ENCODE results near the gene RBM45. TPM values are rescaled to one million over a fixed set of nuclear protein-coding genes. Genes with fewer than 3 reads are reported as not detected.
A peak's percentile ranks its signal among the peaks of the same experiment; 100 is the strongest.
"Not testable (repeated sequence)": the region's sequence is repeated elsewhere in the genome, so short reads cannot be mapped to it uniquely, and the experiment has no call there.

Gene RBM45, protein sequence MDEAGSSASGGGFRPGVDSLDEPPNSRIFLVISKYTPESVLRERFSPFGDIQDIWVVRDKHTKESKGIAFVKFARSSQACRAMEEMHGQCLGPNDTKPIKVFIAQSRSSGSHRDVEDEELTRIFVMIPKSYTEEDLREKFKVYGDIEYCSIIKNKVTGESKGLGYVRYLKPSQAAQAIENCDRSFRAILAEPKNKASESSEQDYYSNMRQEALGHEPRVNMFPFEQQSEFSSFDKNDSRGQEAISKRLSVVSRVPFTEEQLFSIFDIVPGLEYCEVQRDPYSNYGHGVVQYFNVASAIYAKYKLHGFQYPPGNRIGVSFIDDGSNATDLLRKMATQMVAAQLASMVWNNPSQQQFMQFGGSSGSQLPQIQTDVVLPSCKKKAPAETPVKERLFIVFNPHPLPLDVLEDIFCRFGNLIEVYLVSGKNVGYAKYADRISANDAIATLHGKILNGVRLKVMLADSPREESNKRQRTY
- 11.3 TPM for total RNA-seq

GRCh38 chr2:178112202-178113152, at the start of gene RBM45:
TSS of gene RBM45 (plus strand) at chr2:178112437. CDS start at chr2:178112547, 110 bp downstream.
- DNase-seq: peak; percentile 77

DNA sequence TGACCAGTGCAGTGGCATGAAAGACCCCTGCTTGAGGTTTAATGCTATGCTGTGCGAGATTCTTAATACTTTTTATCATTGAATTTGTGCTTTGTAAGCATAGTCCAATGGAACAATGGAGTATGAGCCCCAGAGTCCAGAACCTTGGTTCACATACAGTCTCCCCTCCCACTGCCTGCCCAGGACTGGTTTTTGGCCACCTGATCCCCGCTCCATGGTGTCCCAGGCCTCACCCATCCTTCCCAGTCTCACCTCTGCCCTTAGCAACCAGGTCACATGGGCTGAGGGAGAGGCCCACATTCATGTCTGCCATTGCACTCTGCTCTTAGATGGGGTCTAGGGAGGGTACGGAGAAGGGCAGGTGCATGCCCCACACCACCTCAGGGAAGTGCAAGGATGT, 45.9 kb upstream of the RBM45 start:
- no peak for DNase-seq

GRCh38 chr2:178066890-178067669, 45.2 kb upstream of the RBM45 start:
- no peak for DNase-seq

DNA sequence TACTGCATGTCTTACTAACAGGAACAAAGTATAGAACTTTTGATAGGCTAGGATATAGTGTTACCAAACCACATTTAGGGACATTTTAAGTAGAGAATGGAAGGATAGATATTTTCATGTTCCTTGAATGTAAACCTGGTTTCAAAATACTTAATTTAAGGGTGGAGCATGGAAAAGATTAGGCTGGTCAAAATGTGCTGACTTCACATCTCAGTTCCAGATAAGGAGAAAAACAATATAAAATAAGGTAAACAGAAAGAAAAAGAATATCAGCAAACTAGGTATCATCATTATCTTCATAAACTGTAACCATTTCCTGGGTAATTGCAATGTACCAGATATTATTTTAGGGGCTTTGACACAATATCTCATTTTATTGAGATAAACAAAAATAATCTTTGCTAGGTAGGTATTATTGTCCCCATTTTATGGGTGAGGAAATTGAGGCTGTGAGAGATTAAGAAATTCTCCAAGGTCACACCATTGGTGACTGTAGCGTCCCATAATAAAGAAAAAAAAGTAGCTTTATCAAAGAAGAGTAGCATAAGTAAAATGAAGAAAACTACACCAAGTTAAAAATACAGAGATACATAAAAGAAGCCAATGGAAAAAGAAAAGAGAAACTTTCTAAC, 43.3 kb upstream of the RBM45 start:
- DNase-seq: no peak

- no peak for DNase-seq
Measured at GRCh38 chr2:178069551-178069950, 42.7 kb upstream of the RBM45 start.

DNA sequence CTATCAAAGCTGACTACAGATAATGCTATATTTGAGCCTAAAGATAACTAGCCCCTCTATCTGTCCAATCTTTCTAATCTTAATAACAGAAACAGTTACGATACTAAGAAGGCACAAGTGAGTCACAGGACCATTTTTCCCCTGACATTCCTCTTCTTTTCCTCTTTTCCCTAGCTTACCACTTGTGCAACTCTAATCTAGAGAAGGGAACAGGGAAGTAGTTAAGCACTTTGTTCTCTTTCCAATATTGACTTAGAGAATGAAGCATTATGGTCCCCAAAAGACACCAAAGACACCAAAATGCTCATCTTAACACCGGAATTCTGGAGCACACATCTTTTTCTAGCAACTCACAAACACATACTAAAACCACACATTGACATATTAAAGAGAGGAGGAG, 41.4 kb upstream of the RBM45 start:
- no peak for DNase-seq

- DNase-seq: no peak
Measured at GRCh38 chr2:178072000-178072382, 40.2 kb upstream of the RBM45 start.

GRCh38 chr2:178072383-178073301, 39.6 kb upstream of the RBM45 start, which contains the start of gene PDE11A:
TSS of gene PDE11A (minus strand) at chr2:178072777. CDS start at chr2:178072437, 340 bp downstream.
- DNase-seq: no peak

DNA sequence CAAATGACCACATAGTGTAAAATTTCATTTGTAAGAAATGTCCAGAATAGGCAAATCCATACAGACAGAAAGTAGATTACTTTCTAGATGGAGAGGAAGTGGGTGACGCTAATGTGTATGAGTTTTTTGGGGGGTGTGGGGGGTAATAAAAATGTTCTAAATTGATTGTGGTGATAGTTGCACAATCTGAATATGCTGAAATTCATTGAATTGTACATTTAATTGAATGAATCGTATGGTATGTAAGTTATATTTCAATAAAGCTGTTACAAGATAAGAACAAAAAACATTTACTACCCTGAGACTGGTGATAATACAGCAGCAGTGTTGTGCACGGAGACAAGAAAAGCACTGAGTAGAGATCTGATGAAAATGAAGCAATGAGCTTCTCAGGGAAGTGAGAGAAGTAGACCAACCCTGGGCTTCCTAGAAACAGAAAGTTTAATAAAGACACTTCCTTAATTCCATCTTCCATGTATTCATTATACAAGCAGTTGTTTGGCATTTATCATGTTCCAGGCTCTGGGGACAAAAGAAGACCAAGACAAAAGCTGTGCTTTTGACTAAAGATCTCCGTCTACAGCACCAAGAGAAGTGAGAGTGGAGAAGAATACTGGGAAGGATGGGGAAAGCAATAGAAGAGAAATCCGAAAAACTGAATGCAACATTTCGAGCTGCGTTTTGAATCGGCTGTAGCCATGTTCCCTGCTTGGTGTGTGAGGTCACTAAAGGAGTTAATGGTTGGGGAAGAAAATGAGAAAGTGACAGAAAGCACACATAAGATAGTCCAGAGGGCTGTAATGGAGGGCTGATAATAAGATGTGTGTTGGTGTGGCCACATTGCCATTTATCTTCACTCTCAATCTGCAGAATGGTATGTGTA, 37.9 kb upstream of the RBM45 start:
- no peak for DNase-seq

DNA sequence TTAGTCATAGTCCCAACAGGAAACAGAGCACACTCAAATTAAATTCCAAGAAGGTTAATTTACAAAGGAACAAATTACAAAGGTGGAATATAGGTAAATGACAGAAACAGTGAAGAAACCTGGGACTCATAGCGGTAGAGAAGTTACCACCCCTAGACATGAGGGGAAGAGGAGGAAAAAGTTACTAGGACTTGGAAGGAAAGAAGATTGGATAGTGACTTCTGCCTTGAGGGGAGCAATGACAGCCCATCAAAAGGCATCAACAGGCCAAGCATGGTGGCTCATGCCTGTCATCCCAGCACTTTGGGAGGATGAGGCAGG, 37.3 kb upstream of the RBM45 start:
- no peak for DNase-seq

DNA sequence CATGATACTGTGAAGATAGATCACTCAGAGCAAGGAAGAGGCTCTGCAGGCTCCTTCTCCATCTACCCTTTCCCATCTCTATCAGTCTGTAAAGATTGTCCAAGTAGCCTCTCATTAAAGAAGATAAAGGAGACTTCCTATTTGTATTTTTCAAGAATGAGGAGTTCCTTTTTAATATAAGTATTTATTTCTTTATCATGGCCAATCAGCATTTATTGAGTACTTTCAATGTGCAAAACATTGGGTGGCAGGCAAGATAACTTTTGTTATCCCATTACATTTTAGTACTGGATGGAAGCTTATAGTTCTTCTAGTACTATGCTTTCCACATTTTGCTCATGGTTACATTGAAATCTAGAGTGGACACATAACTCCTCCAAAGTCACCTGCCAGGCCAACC, 36.1 kb upstream of the RBM45 start:
- DNase-seq: no peak

DNA sequence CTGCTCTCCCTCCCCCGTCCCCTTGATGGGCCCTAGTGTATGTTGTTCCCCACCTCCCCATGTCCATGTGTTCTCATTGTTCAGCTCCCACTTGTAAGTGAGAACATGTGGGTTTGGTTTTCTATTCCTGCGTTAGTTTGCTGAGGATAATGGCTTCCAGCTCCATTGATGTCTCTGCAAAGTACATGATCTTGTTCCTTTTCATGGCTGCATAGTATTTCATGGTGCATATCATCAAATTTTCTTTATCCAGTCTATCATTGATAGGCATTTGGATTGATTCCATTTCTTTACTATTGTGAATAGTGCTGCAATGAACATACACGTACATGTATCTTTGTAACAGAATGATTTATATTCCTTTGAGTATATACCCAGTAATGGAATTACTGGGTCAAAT, 33.0 kb upstream of the RBM45 start:
- not testable (repeated sequence) for DNase-seq

GRCh38 chr2:178082408-178083045, 29.7 kb upstream of the RBM45 start:
- DNase-seq: no peak

- no peak for DNase-seq
Measured at GRCh38 chr2:178084273-178084672, 28.0 kb upstream of the RBM45 start.

- no peak for DNase-seq
Measured at GRCh38 chr2:178088774-178089270, 23.4 kb upstream of the RBM45 start.

DNA sequence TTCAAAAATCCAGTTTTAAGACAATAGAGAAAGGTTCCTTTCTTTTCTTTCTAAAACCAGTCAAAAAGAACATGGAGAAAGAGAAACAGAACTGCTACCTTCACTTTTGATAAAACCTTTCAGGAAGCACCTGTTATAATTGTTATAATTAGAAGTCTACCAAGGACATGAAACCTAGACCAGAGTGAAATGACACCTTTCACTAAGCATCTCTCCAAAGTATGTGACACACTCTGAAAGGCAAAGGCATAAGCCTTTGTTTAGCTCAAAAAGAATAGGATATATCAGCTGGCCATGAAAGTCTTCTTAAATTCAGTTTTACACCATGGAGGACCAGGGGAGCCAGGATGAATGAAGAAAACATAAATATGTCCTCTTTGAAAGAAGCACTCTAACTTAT, 18.8 kb upstream of the RBM45 start:
- DNase-seq: no peak

DNA sequence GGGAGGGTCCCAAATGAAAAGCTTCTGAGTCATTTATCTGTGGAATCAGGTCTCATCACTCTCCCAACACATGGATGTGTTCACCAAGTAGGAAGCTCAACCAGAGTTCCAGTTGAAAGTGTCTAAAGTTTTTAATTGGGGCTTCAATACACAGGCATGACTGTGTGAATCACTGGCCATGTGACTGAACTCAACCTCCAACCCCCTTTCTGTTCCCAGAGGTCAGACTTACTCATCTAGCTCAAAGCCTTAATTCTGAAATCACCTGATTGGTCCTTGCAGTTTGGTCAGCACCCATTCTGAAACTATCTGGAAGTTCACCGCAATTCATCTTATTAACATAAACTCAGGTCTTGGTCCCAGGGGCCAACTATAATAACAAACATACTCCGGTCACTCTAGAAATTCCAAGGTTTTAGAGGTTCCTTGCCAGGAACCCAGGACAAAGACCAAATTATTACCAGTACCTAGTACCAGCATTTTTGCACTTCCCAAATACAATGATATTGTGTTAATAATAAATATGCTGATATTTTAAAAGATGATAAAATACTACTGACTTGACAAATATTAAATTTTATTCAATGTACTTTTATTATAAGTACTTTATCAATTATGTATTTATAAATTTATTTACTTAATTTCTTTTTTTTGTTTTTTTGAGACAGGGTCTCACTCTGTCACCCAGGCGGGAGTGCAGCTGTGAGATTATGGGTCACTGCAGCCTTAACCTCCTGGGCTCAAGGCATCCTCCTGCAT, 10.7 kb upstream of the RBM45 start:
- no peak for DNase-seq

GRCh38 chr2:178105566-178105965, 6.7 kb upstream of the RBM45 start:
- DNase-seq: no peak

All from skin of body (tissue), 2 donors.